ENCODE measurements around the gene TMEM255A.

DNA sequence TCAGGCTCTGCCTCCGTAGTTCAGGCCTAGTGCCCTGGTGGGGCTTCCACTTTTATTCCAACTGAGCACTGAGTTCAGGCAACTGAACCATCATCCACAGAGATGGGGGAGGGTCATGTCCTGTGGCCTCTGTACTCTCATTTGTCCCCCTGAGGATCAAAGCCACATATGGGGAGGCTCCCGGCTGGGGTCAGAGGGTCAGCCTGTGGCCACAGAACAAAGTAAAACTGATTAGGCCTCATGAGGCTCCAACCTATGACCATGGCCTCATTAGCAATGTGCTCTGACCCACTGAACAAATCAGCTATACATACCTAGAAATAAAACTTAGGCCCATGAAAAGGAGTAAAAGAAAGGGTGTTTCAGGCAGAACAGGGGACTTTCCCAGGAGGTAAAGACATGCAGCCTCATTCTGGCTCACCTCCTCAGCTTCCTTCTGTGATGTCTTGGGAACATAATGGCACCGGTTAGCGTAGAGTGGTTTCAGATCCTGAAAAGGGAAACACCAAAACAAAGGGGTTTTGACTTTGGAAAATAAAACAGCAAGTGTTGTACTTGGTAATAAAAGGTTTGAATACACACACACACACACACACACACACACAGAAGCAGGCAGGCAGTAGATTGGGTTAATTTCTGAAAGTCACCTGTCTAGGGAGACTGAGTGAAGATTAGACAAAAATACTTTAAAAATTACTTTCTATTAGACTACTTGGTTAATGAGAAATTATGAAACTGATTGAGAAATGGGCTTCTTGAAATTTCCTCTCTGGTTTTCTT is 24.3 kb downstream of the TMEM255A start:
- TF ChIP-seq, protein P1, sequence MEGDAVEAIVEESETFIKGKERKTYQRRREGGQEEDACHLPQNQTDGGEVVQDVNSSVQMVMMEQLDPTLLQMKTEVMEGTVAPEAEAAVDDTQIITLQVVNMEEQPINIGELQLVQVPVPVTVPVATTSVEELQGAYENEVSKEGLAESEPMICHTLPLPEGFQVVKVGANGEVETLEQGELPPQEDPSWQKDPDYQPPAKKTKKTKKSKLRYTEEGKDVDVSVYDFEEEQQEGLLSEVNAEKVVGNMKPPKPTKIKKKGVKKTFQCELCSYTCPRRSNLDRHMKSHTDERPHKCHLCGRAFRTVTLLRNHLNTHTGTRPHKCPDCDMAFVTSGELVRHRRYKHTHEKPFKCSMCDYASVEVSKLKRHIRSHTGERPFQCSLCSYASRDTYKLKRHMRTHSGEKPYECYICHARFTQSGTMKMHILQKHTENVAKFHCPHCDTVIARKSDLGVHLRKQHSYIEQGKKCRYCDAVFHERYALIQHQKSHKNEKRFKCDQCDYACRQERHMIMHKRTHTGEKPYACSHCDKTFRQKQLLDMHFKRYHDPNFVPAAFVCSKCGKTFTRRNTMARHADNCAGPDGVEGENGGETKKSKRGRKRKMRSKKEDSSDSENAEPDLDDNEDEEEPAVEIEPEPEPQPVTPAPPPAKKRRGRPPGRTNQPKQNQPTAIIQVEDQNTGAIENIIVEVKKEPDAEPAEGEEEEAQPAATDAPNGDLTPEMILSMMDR (conservative IDR thresholded peaks at IDR 0.05 in 1 of 2, IDR thresholded peaks at IDR 0.05 in 1 of 2; ENCODE audit: extremely low read depth in 1 of 2, insufficient read depth in 1 of 2, low read depth in 1 of 2, low read length in 2 of 2): no peak
- TF ChIP-seq EZH2 (IDR thresholded peaks at IDR 0.05; ENCODE audit: borderline replicate concordance, low read length): no peak
